GM12878 (cell line): Measurements from ENCODE around the gene GINS1. TPM values are rescaled to one million over a fixed set of nuclear protein-coding genes. Genes with fewer than 3 reads are reported as not detected.

ENCODE experiments used
- ATAC-seq: fragments of 200-7000 bp; cut with Tn5 transposase; 3 replicates; pipeline ENCODE4 v1.9.1; 2020; ENCODE audit warnings: mild to moderate bottlenecking, moderate library complexity
- BruUV-seq: library from RNA; stranded (reverse); fragments of 400-500 nt; replicated peaks from 2 replicates; lab custom pipeline; 2021; lab: Mats Ljungman, UMichigan
- CTCF ChIA-PET: fragments of 300-600 bp; sonication (Branson Sonifier 250); formaldehyde crosslinking; extraction: SDS; loops from one replicate; lab custom pipeline; 2021; ENCODE audit warnings: inconsistent platforms; lab: Yijun Ruan, JAX
- POLR2A ChIA-PET: fragments of 350-600 bp; formaldehyde crosslinking; extraction: SDS; loops from one replicate; lab custom pipeline; 2021; ENCODE audit warnings: inconsistent platforms; lab: Charles Lee
- RAD21 ChIA-PET: fragments of 300-600 bp; sonication (Branson Sonifier 250); formaldehyde crosslinking; loops from one replicate; lab custom pipeline; 2023; ENCODE audit warnings: antibody characterized with exemption; ENCODE audit not compliant: unreplicated experiment; lab: Charles Lee
- SMC1A ChIA-PET: fragments of 300-600 bp; sonication (Branson Sonifier 250); formaldehyde crosslinking; loops from one replicate; lab custom pipeline; 2023; ENCODE audit not compliant: unreplicated experiment, uncharacterized antibody; lab: Charles Lee
- DNase-seq: peaks from one replicate; pipeline ENCODE4 v3.0.0-alpha.2; 2011; ENCODE audit warnings: low read depth, low spot score
- FAIRE-seq: peaks from 3 replicates; lab custom pipeline; 2011; peaks lifted over from hg19 to GRCh38; lab: Jason Lieb, UNC
- H2AFZ ChIP-seq: 2 replicates; pipeline ENCODE4 v1.6.0; 2011; ENCODE audit warnings: low read depth, low read length, control low read depth; ENCODE audit not compliant: control insufficient read depth
- H3K27ac ChIP-seq: 2 replicates; pipeline ENCODE4 v1.5.1; 2011; ENCODE audit warnings: control low read depth; ENCODE audit not compliant: control insufficient read depth, insufficient read depth
- H3K27me3 ChIP-seq, 2 experiments: replicated peaks in 1 of 2; 2 replicates each; pipeline versions ENCODE4 v1.6.0 to v1.6.1; 2011; ENCODE audit warnings: low read length in 1 of 2; ENCODE audit not compliant: control insufficient read depth in 2 of 2, insufficient read depth in 2 of 2
- H3K36me3 ChIP-seq, 2 experiments: 2 replicates each; pipeline ENCODE4 v1.5.1; 2011; ENCODE audit warnings: low read length in 1 of 2; ENCODE audit not compliant: control insufficient read depth in 2 of 2, insufficient read depth in 2 of 2
- H3K4me1 ChIP-seq: 2 replicates; pipeline ENCODE4 v1.6.1; 2011; ENCODE audit warnings: mild to moderate bottlenecking, low read length, moderate library complexity, mixed read lengths; ENCODE audit not compliant: control insufficient read depth, insufficient read depth
- H3K4me2 ChIP-seq: 2 replicates; pipeline ENCODE4 v1.6.0; 2011; ENCODE audit warnings: control low read depth; ENCODE audit not compliant: control insufficient read depth, insufficient read depth
- H3K4me3 ChIP-seq: fragments of 200-600 bp; sonication (generic); 2 replicates; pipeline ENCODE4 v1.5.1; 2016
- H3K79me2 ChIP-seq: 2 replicates; pipeline ENCODE4 v1.6.0; 2011; ENCODE audit warnings: low read length; ENCODE audit not compliant: control insufficient read depth, insufficient read depth
- H3K9ac ChIP-seq: 2 replicates; pipeline ENCODE4 v1.8.0; 2011; ENCODE audit warnings: low read length, control low read depth, mixed read lengths; ENCODE audit not compliant: control insufficient read depth, insufficient read depth
- H3K9me3 ChIP-seq: replicated peaks from 3 replicates; pipeline ENCODE4 v1.5.1; 2011; ENCODE audit warnings: mild to moderate bottlenecking, low read length; ENCODE audit not compliant: control insufficient read depth, insufficient read depth
- H4K20me1 ChIP-seq: 2 replicates; pipeline ENCODE4 v1.6.0; 2011; ENCODE audit not compliant: control insufficient read depth, insufficient read depth
- ATF7 ChIP-seq: fragments of 450-650 bp; IDR thresholded peaks from 2 replicates; pipeline ENCODE4 v1.6.1; 2016; ENCODE audit warnings: low read depth, mild to moderate bottlenecking
- CEBPB ChIP-seq, 2 experiments: fragments of 150-350 bp in 1 of 2; IDR thresholded peaks; 2 replicates each; pipeline ENCODE4 v1.6.1; 2012 to 2014; ENCODE audit warnings: low read depth in 2 of 2, low read length in 2 of 2, borderline replicate concordance in 1 of 2, inconsistent platforms in 1 of 2
- CHD1 ChIP-seq: IDR thresholded peaks from 2 replicates; pipeline ENCODE4 v1.6.1; 2012; ENCODE audit warnings: low read depth, low read length, improper control_type of control experiment
- SMAD5 ChIP-seq: IDR thresholded peaks from 2 replicates; pipeline ENCODE4 v1.6.1; 2016; ENCODE audit warnings: antibody characterized with exemption, low read depth
- WGBS: methylation state at CpG from one replicate; pipeline ENCODE4 v1.1.6; 2016; ENCODE audit warnings: low lambda C conversion rate; ENCODE audit not compliant: insufficient replicate concordance, insufficient coverage; ENCODE audit errors: missing lambda C conversion rate; 5-methylcytosine and 5-hydroxymethylcytosine counted together
- in situ Hi-C: fragments of 300-500 bp; cut with MboI; formaldehyde crosslinking; loops from 9 replicates; pipeline ENCODE4 v1.14.3; 2018; ENCODE audit warnings: mixed read lengths
- intact Hi-C: fragments of 100-400 bp; cut with micrococcal nuclease; formaldehyde crosslinking; loops from one replicate; pipeline ENCODE4 v1.14.2; 2022; ENCODE audit not compliant: unreplicated experiment
- polyA plus RNA-seq, 11 experiments: library from polyadenylated mRNA; depleted of rRNA in 4 of 11; unstranded in 6 of 11; stranded (reverse) in 5 of 11; fragments of >200 nt; fragmentation: Nextera tagmentation in 4 of 11; fragmentation: Illumina TruSeq in 1 of 11; extraction: Ambion mirVana in 4 of 11; extraction: Trizol in 1 of 11; gene quantifications; 1 replicate in 1 of 11; 2 replicates in 10 of 11; pipeline versions ENCODE4 v1.2.1 to v1.2.3, GENCODE V29; 2011 to 2016; ENCODE audit warnings: inconsistent platforms in 2 of 11, missing spikeins in 2 of 11, low read depth in 1 of 11
- total RNA-seq, 4 experiments: library from RNA; depleted of rRNA in 3 of 4; stranded (reverse); fragments of >200 nt in 3 of 4; fragmentation: Illumina TruSeq in 1 of 4; extraction: Trizol in 1 of 4; gene quantifications; 2 replicates each; pipeline versions ENCODE4 v1.2.1 to v1.2.3, GENCODE V29; 2013 to 2021

GINS1 gene
- total and polyA plus RNA-seq, 10 of the 15 experiments (the other 5 are each of a cell fraction or from before 2014, with no cell fraction given), result 13.0 to 44.6 (median 30.3) TPM

DNA sequence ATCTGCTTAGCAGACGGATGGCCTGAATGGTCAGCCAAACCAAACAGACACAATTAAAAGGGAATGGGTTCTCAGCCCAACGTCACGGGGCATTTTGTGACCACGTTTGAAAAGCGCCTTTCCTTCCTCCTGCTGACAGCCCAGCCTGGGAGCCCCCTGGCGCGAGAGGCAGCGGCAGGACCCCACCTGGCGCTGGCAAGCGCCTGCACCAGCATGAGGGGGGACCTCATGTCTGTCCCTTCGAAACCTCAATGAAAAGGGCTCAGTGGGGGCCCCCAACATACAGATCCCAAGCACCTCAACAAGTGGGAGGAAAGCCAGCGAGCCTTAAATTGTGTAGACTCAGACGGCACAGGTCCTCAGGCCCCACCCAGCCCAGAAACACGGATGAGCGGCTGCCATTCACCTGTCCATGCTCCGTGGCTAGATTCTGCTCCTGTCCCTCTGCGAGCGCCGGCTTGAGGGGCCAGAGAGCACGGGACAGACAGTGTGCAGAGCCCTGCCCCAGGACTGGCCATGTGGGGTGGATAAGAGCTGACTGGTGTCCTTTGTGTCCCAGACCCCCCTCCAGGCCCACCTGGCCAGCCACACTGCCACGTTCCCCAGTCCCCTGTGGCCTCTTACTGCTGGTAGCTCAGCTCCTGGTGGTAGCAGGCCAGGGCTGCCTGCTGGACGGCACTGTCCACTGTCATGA, 90.3 kb downstream of the GINS1 start:
- BruUV-seq, result no TSS peak
- H3K27me3 ChIP-seq, result no peaks in the 10 kb centered on the region
- ATAC-seq, result no peak
- DNase-seq, result no peak
- no peaks in the 10 kb centered on the region for H3K4me1 ChIP-seq
- H3K79me2 ChIP-seq, result no peaks in the 10 kb centered on the region
- ChIA-PET CTCF (no interaction called here), POLR2A (no interaction called here), SMC1A (no interaction called here), RAD21 (no interaction called here)
- H3K9ac ChIP-seq, result no peak overlapping the region
- H3K27ac ChIP-seq, result no peak overlapping the region
- TF ChIP-seq CHD1 (no peak), CEBPB (IDR thresholded peaks at IDR 0.05; ENCODE audit: borderline replicate concordance in 1 of 2, low read depth in 2 of 2, low read length in 2 of 2) (no peak), SMAD5 (no peak), ATF7 (no peak)
- H3K4me3 ChIP-seq, result no peak overlapping the region
- WGBS, result 30% methylated on average over 22 of the region's 22 CpGs
- no peak overlapping the region for H2AFZ ChIP-seq
- H3K9me3 ChIP-seq, result no peaks in the 10 kb centered on the region
- no peak for FAIRE-seq
- H4K20me1 ChIP-seq, result no peaks in the 10 kb centered on the region
- H3K36me3 ChIP-seq, result no peaks in the 10 kb centered on the region
- no peak overlapping the region for H3K4me2 ChIP-seq
- intact Hi-C loops, result no loop called here
- in situ Hi-C loops, result no loop called here

Other genes starting within 250 kb of the GINS1 start
- 36.8 and 38.0 TPM in 2 replicates for gene ENTPD6, start 212.0 kb upstream of the GINS1 start, total RNA-seq (2014; rRNA removed)
- gene ENTPD6, start 212.0 kb upstream of the GINS1 start, total RNA-seq (2014; rRNA removed; fragmentation: Illumina TruSeq; extraction: Trizol), result 20.9 and 22.9 TPM in 2 replicates
- gene ENTPD6, start 212.0 kb upstream of the GINS1 start, total RNA-seq (2021), result 40.1 and 45.4 TPM in 2 replicates
- 24.7 and 35.3 TPM in 2 replicates for gene ENTPD6, start 212.0 kb upstream of the GINS1 start, polyA plus RNA-seq (2011; rRNA removed)
- gene ENTPD6, start 212.0 kb upstream of the GINS1 start, polyA plus RNA-seq (2014; fragmentation: Illumina TruSeq; extraction: Trizol), result 11.7 and 19.2 TPM in 2 replicates
- 1 to 10 TPM in 1 of 2 experiments, under 1 TPM in 1; 0.53 to 2.5 TPM for gene ENTPD6, start 212.0 kb upstream of the GINS1 start, polyA plus RNA-seq (2014; fragmentation: Nextera tagmentation; extraction: Ambion mirVana)
- 36.8 and 42.1 TPM in 2 replicates for gene ENTPD6, start 212.0 kb upstream of the GINS1 start, polyA plus RNA-seq (2014; rRNA removed)
- 10 to 100 TPM; 29.6 to 32.7 TPM for gene ENTPD6, start 212.0 kb upstream of the GINS1 start, polyA plus RNA-seq (2016; fragmentation: Nextera tagmentation; extraction: Ambion mirVana)
- 24.6 and 27.4 TPM in 2 replicates for gene PYGB, start 159.6 kb upstream of the GINS1 start, total RNA-seq (2014; rRNA removed)
- 14.2 and 16.1 TPM in 2 replicates for gene PYGB, start 159.6 kb upstream of the GINS1 start, total RNA-seq (2014; rRNA removed; fragmentation: Illumina TruSeq; extraction: Trizol)
- 31.0 and 33.5 TPM in 2 replicates for gene PYGB, start 159.6 kb upstream of the GINS1 start, total RNA-seq (2021)
- 6.1 and 11.9 TPM in 2 replicates for gene PYGB, start 159.6 kb upstream of the GINS1 start, polyA plus RNA-seq (2011; rRNA removed)
- 8.0 and 17.4 TPM in 2 replicates for gene PYGB, start 159.6 kb upstream of the GINS1 start, polyA plus RNA-seq (2014; fragmentation: Illumina TruSeq; extraction: Trizol)
- 1 to 10 TPM in 1 of 2 experiments, under 1 TPM in 1; 0.34 to 1.3 TPM for gene PYGB, start 159.6 kb upstream of the GINS1 start, polyA plus RNA-seq (2014; fragmentation: Nextera tagmentation; extraction: Ambion mirVana)
- 26.2 and 31.8 TPM in 2 replicates for gene PYGB, start 159.6 kb upstream of the GINS1 start, polyA plus RNA-seq (2014; rRNA removed)
- gene PYGB, start 159.6 kb upstream of the GINS1 start, polyA plus RNA-seq (2016; fragmentation: Nextera tagmentation; extraction: Ambion mirVana), result 10 to 100 TPM; 26.2 to 27.6 TPM
- gene ABHD12, start 16.8 kb upstream of the GINS1 start, total RNA-seq (2014; rRNA removed), result 22.8 and 33.0 TPM in 2 replicates
- gene ABHD12, start 16.8 kb upstream of the GINS1 start, total RNA-seq (2014; rRNA removed; fragmentation: Illumina TruSeq; extraction: Trizol), result 15.9 and 22.0 TPM in 2 replicates
- 37.1 and 42.2 TPM in 2 replicates for gene ABHD12, start 16.8 kb upstream of the GINS1 start, total RNA-seq (2021)
- 14.2 and 16.1 TPM in 2 replicates for gene ABHD12, start 16.8 kb upstream of the GINS1 start, polyA plus RNA-seq (2011; rRNA removed)
- gene ABHD12, start 16.8 kb upstream of the GINS1 start, polyA plus RNA-seq (2014; fragmentation: Illumina TruSeq; extraction: Trizol), result 19.8 and 27.6 TPM in 2 replicates
- 1 to 10 TPM; 1.5 to 4.1 TPM for gene ABHD12, start 16.8 kb upstream of the GINS1 start, polyA plus RNA-seq (2014; fragmentation: Nextera tagmentation; extraction: Ambion mirVana)
- gene ABHD12, start 16.8 kb upstream of the GINS1 start, polyA plus RNA-seq (2014; rRNA removed), result 25.7 and 28.8 TPM in 2 replicates
- 10 to 100 TPM; 52.4 to 61.8 TPM for gene ABHD12, start 16.8 kb upstream of the GINS1 start, polyA plus RNA-seq (2016; fragmentation: Nextera tagmentation; extraction: Ambion mirVana)
- 0.11 TPM in 2 replicates for gene NINL, start 177.9 kb downstream of the GINS1 start, total RNA-seq (2014; rRNA removed)
- gene NINL, start 177.9 kb downstream of the GINS1 start, total RNA-seq (2014; rRNA removed; fragmentation: Illumina TruSeq; extraction: Trizol), result 0.31 TPM in 1 of 2 replicates, not detected in the other
- 0.23 and 0.29 TPM in 2 replicates for gene NINL, start 177.9 kb downstream of the GINS1 start, total RNA-seq (2021)
- 0.12 and 0.29 TPM in 2 replicates for gene NINL, start 177.9 kb downstream of the GINS1 start, polyA plus RNA-seq (2011; rRNA removed)
- gene NINL, start 177.9 kb downstream of the GINS1 start, polyA plus RNA-seq (2014; fragmentation: Illumina TruSeq; extraction: Trizol), result 0.07 TPM in 1 of 2 replicates, not detected in the other
- under 1 TPM in 1 of 2 experiments, not detected in 1; 0.04 TPM for gene NINL, start 177.9 kb downstream of the GINS1 start, polyA plus RNA-seq (2014; fragmentation: Nextera tagmentation; extraction: Ambion mirVana)
- 0.01 and 0.77 TPM in 2 replicates for gene NINL, start 177.9 kb downstream of the GINS1 start, polyA plus RNA-seq (2014; rRNA removed)
- gene NINL, start 177.9 kb downstream of the GINS1 start, polyA plus RNA-seq (2016; fragmentation: Nextera tagmentation; extraction: Ambion mirVana), result under 1 TPM; 0.09 to 0.25 TPM
- gene NANP, start 216.3 kb downstream of the GINS1 start, total RNA-seq (2014; rRNA removed), result 4.7 and 5.8 TPM in 2 replicates
- 5.1 and 5.2 TPM in 2 replicates for gene NANP, start 216.3 kb downstream of the GINS1 start, total RNA-seq (2014; rRNA removed; fragmentation: Illumina TruSeq; extraction: Trizol)
- 4.6 and 5.1 TPM in 2 replicates for gene NANP, start 216.3 kb downstream of the GINS1 start, total RNA-seq (2021)
- 5.7 and 7.3 TPM in 2 replicates for gene NANP, start 216.3 kb downstream of the GINS1 start, polyA plus RNA-seq (2011; rRNA removed)
- 6.5 and 7.6 TPM in 2 replicates for gene NANP, start 216.3 kb downstream of the GINS1 start, polyA plus RNA-seq (2014; fragmentation: Illumina TruSeq; extraction: Trizol)
- 1 to 10 TPM; 4.2 to 4.6 TPM for gene NANP, start 216.3 kb downstream of the GINS1 start, polyA plus RNA-seq (2014; fragmentation: Nextera tagmentation; extraction: Ambion mirVana)
- gene NANP, start 216.3 kb downstream of the GINS1 start, polyA plus RNA-seq (2014; rRNA removed), result 4.1 and 4.4 TPM in 2 replicates
- gene NANP, start 216.3 kb downstream of the GINS1 start, polyA plus RNA-seq (2016; fragmentation: Nextera tagmentation; extraction: Ambion mirVana), result 1 to 10 TPM; 5.4 to 6.7 TPM